ENCODE results near the gene NUDC. TPM values are rescaled to one million over a fixed set of nuclear protein-coding genes. Genes with fewer than 3 reads are reported as not detected.

NUDC gene
- total and polyA plus RNA-seq, 2 of the 13 experiments (the other 11 are each of a cell fraction or from before 2014, with no cell fraction given), result 34.7 to 104 TPM

DNA sequence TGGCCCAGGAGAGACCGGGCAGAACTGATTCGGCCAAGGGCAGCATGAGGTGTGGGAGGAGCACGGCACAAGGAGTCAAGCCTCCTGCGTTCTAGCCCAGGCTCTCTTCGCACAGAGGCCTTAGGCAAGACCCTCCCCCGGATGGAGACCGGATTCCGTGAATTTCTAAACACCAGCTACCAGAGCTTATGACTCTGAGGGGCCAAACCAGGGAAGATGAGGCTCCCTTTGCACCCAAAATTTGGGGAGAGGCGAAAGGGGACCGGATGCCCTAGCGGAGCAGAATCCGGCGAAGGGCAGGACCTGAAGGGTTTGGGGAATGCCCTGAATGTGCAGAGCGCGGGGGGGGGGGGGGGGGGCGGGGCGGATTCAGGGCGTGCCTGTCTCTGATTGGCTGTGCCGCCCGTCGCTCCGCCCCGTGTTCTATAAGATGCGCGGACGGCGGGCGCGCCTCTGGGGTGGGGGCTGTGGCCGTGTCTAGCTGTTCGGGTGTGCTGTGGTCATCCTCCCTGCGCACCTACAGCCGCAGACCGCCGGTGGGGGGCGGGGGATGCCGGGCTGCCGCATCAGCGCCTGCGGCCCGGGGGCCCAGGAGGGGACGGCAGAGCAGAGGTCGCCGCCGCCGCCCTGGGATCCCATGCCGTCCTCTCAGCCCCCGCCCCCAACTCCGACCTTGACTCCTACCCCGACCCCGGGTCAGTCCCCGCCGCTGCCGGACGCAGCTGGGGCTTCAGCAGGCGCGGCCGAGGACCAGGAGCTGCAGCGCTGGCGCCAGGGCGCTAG is 71.9 kb downstream of the NUDC start, which contains the start of gene TRNP1 (continued):
- TF ChIP-seq, protein P1, sequence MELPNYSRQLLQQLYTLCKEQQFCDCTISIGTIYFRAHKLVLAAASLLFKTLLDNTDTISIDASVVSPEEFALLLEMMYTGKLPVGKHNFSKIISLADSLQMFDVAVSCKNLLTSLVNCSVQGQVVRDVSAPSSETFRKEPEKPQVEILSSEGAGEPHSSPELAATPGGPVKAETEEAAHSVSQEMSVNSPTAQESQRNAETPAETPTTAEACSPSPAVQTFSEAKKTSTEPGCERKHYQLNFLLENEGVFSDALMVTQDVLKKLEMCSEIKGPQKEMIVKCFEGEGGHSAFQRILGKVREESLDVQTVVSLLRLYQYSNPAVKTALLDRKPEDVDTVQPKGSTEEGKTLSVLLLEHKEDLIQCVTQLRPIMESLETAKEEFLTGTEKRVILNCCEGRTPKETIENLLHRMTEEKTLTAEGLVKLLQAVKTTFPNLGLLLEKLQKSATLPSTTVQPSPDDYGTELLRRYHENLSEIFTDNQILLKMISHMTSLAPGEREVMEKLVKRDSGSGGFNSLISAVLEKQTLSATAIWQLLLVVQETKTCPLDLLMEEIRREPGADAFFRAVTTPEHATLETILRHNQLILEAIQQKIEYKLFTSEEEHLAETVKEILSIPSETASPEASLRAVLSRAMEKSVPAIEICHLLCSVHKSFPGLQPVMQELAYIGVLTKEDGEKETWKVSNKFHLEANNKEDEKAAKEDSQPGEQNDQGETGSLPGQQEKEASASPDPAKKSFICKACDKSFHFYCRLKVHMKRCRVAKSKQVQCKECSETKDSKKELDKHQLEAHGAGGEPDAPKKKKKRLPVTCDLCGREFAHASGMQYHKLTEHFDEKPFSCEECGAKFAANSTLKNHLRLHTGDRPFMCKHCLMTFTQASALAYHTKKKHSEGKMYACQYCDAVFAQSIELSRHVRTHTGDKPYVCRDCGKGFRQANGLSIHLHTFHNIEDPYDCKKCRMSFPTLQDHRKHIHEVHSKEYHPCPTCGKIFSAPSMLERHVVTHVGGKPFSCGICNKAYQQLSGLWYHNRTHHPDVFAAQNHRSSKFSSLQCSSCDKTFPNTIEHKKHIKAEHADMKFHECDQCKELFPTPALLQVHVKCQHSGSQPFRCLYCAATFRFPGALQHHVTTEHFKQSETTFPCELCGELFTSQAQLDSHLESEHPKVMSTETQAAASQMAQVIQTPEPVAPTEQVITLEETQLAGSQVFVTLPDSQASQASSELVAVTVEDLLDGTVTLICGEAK (IDR thresholded peaks at IDR 0.05), result no peak
- TF ChIP-seq, protein P1 (CRISPR knock-in tag; IDR thresholded peaks at IDR 0.05), result peak; percentile 43; the same call in 1 of the 2 replicates
- TF ChIP-seq, protein P2, sequence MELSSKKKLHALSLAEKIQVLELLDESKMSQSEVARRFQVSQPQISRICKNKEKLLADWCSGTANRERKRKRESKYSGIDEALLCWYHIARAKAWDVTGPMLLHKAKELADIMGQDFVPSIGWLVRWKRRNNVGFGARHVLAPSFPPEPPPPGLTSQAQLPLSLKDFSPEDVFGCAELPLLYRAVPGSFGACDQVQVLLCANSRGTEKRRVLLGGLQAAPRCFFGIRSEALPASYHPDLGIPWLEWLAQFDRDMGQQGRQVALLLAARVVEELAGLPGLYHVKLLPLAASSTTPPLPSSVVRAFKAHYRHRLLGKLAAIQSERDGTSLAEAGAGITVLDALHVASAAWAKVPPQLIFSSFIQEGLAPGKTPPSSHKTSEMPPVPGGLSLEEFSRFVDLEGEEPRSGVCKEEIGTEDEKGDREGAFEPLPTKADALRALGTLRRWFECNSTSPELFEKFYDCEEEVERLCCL (CRISPR knock-in tag; IDR thresholded peaks at IDR 0.05; ENCODE audit: borderline replicate concordance), result no peak
- TF ChIP-seq KDM4B (CRISPR knock-in tag; IDR thresholded peaks at IDR 0.05), result peak; percentile 77; the same call in 1 of the 2 replicates
- TF ChIP-seq DZIP1 (CRISPR knock-in tag; IDR thresholded peaks at IDR 0.05), result no peak
- no peak for TF ChIP-seq ZNF672 (CRISPR knock-in tag; IDR thresholded peaks at IDR 0.05)
- TF ChIP-seq, protein P3, sequence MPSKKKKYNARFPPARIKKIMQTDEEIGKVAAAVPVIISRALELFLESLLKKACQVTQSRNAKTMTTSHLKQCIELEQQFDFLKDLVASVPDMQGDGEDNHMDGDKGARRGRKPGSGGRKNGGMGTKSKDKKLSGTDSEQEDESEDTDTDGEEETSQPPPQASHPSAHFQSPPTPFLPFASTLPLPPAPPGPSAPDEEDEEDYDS (CRISPR knock-in tag; IDR thresholded peaks at IDR 0.05), result peak; percentile 95
- TF ChIP-seq PRPF4 (IDR thresholded peaks at IDR 0.05; ENCODE audit: low read depth, low read length, poor library complexity, severe bottlenecking), result no peak
- no peak; the same call in 1 of the 2 replicates for TF ChIP-seq NR0B2 (CRISPR knock-in tag; IDR thresholded peaks at IDR 0.05)
- TF ChIP-seq, protein P4, sequence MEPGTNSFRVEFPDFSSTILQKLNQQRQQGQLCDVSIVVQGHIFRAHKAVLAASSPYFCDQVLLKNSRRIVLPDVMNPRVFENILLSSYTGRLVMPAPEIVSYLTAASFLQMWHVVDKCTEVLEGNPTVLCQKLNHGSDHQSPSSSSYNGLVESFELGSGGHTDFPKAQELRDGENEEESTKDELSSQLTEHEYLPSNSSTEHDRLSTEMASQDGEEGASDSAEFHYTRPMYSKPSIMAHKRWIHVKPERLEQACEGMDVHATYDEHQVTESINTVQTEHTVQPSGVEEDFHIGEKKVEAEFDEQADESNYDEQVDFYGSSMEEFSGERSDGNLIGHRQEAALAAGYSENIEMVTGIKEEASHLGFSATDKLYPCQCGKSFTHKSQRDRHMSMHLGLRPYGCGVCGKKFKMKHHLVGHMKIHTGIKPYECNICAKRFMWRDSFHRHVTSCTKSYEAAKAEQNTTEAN (CRISPR knock-in tag; conservative IDR thresholded peaks at IDR 0.05), result peak; percentile 85
- no peak for TF ChIP-seq ZNF496 (CRISPR knock-in tag; IDR thresholded peaks at IDR 0.05; ENCODE audit: insufficient replicate concordance)
- TF ChIP-seq SALL2 (CRISPR knock-in tag; IDR thresholded peaks at IDR 0.05), result peak; percentile 96

All from HepG2 (cell line).